GM19455 (cell line): ENCODE results near the gene PREX1.

Source experiments
- ATAC-seq: cut with Tn5 transposase; IDR thresholded peaks from one replicate; pipeline ENCODE4 v1.9.1; 2021; ENCODE audit not compliant: unreplicated experiment

The PREX1 gene

GRCh38 chr20:48705240-48706115, 122.3 kb downstream of the PREX1 start:
- ATAC-seq = no peak

DNA sequence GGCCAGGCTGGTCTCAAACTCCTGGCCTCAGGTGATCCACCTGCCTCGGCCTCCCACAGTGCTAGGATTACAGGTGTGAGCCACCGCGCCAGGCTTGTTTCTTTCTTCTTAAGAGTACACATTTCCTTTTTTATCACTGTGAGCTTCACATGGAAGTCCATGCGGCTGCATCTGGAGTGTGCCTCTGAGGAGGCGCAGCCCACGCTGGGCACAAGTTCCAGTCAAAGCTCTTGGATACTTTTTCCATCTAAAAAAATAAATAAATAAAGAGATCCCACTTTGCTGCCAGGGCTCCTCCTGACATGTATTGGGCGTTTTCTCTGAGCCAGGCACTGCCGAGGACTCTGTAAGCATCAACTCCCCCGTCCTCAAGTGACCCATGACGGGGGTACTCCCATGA, 123.0 kb downstream of the PREX1 start:
- ATAC-seq = no peak

DNA sequence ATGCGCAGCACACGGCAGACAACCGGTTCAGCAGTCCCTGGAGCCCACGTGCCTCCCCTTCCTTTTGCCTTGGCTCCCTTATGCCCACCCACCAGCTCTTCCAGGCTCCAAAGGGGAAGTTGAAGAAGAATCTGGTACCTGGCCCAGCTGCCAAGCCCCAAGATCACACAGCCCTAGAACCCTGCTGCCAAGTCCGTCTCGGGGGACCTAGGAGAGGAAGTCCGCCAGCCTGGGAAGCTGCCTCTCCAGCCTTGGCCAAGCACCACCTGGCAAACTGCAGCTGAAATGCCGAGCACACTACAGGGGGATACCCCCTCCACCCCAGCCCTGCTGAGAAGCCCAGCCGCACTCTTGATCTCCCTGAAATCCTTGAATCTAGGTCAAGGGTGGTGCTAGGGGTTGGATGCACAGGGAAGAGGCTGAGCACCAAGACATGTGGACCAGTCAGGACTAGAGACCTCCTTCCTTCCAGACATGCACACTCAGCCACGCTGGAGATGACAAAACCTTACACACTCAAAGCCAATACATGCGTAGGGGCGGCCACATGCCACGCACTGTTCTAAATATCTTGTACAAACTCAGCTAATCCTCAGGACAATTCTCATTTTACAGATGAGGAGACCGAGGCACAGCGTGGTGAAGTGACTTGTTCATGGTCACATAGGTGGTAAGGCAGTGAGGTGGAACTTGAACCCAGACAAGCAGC, 124.1 kb downstream of the PREX1 start:
- ATAC-seq = no peak

GRCh38 chr20:48703107-48703506, 124.7 kb downstream of the PREX1 start:
- no peak for ATAC-seq

DNA sequence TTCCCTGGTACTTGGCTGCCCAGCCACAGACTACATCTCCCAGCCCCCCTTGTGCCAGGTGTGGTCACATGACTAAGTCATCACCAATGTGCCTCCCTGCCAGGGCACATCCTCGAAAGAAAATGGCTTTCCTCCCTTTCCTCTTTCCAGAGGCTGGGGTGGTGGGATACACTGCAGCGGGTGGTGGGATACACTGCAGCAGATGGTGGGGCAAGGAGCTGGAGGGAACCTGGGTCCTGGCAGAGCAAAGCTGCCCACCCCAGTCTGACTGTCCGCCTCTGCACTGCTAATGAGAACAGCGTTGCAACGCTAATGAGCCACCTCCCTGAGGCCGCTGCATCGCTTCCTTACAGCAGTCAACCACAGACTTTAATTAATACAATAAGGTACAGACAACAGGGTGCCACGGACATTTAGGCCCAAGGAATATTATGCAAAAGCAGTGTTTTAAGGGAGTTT, 125.3 kb downstream of the PREX1 start:
- ATAC-seq = no peak

- ATAC-seq = no peak
Observed at GRCh38 chr20:48701702-48702101, 126.1 kb downstream of the PREX1 start.

GRCh38 chr20:48698507-48699267, 129.1 kb downstream of the PREX1 start:
- no peak for ATAC-seq

GRCh38 chr20:48697845-48698491, 129.8 kb downstream of the PREX1 start:
- ATAC-seq = no peak

GRCh38 chr20:48696671-48697070, 131.1 kb downstream of the PREX1 start:
- ATAC-seq = no peak

GRCh38 chr20:48695738-48696137, 132.1 kb downstream of the PREX1 start:
- no peak for ATAC-seq

GRCh38 chr20:48695255-48695654, 132.5 kb downstream of the PREX1 start:
- no peak for ATAC-seq

DNA sequence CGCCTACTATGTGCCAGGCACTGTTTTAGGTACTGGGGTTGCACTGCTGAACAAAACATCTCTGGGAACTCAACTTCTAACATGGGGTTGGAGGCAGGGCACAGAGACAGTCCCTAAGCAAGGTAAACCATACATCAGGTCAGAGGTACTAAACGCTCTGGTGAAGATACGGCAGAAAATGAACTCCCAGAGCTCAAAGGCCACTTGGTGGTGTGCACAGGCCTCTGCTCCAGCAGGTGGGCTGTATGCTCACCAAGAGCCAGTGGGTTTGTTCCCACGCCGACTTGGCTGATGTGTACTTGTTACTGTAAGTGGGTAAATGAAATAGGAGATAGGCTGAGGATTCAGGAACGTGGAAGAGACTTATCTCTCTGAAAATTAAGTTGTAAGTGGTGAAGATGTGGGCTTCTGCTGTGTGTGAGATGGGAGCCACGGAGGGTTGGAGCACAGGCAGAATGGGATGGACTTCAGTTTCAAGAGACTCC, 133.4 kb downstream of the PREX1 start:
- no peak for ATAC-seq

DNA sequence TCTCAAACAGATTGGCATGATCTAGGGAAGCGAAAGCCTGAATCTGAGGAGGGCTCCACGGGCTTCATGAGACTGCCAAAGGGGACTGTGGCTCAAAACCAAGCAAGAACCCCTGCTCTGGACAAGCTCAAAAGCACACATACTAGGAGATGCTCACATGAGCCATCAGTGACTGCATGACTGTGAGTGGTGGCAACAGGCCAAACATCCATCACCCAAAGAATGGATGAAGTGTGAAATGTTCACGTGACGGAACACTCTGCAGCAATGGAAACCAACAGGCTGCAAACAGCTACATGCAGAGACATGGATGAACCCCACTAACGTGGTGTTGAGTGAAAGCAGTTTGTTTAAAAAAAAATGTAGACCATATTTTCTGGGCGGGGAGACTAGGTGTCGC, 136.3 kb downstream of the PREX1 start:
- ATAC-seq = no peak

GRCh38 chr20:48690888-48691287, 136.9 kb downstream of the PREX1 start:
- ATAC-seq = no peak

GRCh38 chr20:48689874-48690571, 137.8 kb downstream of the PREX1 start:
- no peak for ATAC-seq

DNA sequence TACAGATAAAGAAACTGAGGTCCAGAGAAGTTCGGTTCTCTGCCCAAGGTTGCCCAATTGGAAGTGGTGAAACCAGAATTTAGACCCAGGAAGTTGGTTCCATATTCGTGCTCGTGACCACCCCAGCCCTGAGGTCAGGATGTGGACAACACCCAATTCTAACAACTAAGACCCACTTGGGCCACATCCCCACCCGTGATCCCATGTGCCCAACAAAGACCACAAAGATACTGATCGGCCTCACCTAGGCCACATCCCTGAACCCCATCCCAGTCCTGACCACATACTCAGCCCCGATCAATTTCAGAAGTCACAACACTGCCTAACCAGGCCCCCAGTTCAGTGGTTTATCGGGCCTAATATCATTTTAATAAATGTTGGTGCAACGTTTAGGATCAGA, 138.4 kb downstream of the PREX1 start:
- ATAC-seq = no peak

GRCh38 chr20:48688579-48688978, 139.2 kb downstream of the PREX1 start:
- ATAC-seq = no peak

GRCh38 chr20:48687117-48687800, 140.5 kb downstream of the PREX1 start:
- ATAC-seq = no peak

GRCh38 chr20:48686238-48687116, 141.3 kb downstream of the PREX1 start:
- no peak for ATAC-seq
